Measurements from ENCODE around the gene GMPPB.
"Not testable (repeated sequence)": the region's sequence is repeated elsewhere in the genome, so short reads cannot be mapped to it uniquely, and the experiment has no call there.

The GMPPB gene

DNA sequence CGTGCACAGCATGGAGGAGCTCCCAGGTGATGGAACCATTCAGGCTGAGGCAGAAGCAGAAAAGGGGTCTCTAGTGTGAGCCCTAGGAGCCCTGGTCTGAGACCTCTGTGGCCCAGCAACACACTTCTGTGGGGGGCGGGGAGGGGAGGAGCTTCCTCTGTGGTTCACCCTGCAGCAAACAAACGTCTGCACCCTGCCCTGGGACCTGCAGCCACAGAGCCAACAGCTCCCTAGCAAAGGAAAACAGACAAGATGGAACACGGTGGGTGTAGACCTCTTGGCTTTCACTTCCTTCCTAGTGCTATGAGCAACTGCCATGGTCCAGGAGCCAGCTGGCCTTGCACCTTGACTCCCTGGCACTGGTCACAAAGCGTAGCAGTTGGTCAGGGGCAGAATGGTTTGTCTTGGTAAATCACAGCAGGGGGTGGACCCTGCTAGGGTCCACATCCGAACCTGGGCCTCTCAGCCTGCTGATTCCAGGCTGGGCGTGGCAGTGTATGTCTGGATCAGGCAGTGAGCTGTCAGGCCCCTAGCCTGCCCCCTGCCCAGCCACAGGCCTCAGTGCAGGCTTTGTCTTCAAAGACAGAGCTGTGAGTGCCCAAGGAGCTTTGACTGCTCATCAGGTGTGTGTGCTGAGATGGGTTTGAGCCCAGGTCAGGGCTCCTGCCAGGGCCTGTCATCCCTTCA is 11.0 kb downstream of the GMPPB start:
- DNase-seq, result no peak

- no peak for DNase-seq
These were observed 11.6 kb downstream of the GMPPB start for GRCh38 chr3:49712166-49712565.

DNA sequence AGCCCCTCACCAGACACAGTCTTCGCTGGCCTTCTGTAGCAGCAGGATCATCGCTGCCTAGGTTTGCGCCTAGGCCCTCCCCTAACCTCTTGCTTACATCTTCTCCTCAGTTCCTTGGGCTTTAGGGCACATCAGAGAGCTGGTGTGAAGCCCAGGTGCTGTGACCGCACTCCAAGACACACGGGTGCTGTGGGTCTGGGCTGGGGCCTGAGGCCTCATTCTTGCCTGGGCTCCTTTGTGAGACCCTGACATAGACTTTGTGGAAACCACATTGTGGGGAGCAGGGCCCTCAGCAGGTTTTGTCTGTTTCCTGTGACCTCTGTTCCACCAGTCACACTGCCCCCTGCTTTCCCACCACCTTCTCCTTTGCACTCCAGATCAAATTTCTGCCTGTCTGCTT is 12.3 kb downstream of the GMPPB start:
- DNase-seq, result no peak

DNA sequence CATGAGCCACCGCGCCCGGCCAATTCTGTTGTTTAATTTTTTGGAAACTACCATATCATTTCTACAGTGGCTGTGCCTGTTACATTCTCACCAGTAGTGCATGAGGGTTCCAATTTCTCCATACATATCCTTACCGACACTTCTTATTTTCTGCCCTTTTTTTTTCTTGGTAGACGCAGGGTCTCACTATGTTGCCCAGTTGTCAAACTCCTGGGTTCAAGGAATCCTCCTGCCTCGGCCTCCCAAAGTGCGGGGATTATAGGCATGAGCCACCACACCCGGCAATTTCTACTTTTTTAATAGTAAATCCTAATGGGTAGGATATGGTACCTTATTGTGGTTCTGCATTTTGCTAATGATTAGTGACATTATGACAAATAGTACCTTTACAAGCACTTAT is 13.9 kb downstream of the GMPPB start:
- no peak for DNase-seq

DNA sequence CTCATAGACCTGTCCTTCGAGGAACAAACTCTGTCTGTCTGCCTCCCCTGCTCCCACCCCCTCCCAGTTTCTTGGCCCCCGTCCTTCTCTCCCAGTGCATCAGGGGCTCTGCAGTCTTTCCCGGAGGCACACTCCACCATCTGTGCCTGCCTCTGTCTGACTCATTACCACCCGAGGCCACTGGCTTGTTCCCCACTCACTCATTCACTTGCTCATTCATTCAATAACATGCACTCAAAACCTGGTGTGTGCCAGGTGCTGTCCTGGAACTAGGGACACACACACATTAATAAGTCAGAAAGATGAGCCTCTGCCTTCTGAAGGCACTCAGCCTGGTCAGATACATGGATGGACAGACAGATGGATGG is 16.7 kb downstream of the GMPPB start:
- no peak for DNase-seq

- DNase-seq, result no peak
These were observed 17.2 kb downstream of the GMPPB start for GRCh38 chr3:49706456-49707112.

DNA sequence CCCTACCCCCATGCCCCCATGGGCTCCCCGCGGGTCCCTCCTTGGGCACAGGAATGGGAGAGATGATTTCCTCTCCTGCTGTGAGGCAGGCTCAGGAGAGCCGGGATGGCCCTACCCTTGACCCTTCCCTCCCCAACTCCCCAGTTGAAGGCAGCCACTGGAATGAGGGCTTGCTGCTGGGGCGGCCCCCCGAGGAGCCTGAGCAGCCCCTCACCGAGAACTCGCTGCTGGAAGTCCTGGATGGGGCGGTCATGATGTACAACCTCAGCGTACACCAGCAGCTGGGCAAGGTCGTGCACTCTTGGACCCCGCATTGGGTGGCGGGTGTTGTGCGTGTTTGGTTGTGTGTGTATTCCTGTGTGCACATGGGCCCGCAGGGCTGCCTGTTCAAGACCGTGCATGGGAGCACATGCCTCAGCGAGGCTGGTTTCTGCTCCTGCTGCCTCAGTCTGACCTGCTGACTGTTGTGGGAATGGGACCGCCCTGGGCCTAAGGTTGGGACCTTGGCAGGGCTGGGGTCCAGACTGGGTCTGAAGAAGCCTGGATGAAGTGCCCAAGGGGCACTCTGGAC is 18.3 kb downstream of the GMPPB start:
- no peak for DNase-seq

GRCh38 chr3:49704629-49705028 is 19.1 kb downstream of the GMPPB start:
- DNase-seq, result no peak

DNA sequence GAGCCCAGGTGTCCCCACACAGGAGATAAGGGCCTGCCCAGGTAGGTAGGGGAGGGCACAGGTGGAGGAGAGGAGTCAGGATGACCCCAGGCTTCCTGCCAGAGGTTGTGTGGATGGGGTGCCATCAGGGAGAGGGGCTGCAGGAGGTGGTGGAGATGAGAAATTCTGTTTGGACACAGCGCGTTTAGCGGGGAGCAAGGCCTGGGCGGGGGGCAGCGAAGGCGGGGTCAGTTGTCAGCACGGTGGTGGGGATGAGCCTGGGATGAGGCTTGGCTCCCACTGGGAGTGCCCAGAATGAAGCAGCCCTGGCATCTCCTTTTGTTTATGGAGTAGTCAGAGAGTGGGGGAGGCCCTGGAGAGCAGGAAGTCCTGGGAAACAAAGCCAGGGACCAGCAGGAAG is 19.8 kb downstream of the GMPPB start:
- no peak for DNase-seq

GRCh38 chr3:49703443-49703927 is 20.3 kb downstream of the GMPPB start:
- DNase-seq, result peak; percentile 57

DNA sequence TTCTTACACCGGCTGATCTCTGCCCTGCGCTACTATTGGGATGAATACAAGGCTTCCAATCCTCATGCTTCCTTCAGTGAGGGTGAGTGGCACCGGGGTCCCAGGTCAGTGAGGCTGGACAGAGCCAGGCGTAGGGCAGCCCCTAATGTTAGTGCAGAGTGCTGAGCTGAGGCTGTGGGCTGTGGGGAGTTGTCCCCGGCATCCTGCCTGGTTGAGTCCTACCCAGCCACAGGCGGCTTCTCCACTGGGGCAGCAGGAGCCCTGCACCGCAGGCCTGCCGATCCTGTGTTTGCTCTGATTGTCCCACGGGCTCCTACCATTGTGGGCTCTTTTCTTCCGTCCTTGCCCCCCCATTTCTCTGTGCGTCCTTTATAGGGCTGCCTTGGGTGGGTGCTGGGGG is 21.1 kb downstream of the GMPPB start:
- no peak for DNase-seq

DNA sequence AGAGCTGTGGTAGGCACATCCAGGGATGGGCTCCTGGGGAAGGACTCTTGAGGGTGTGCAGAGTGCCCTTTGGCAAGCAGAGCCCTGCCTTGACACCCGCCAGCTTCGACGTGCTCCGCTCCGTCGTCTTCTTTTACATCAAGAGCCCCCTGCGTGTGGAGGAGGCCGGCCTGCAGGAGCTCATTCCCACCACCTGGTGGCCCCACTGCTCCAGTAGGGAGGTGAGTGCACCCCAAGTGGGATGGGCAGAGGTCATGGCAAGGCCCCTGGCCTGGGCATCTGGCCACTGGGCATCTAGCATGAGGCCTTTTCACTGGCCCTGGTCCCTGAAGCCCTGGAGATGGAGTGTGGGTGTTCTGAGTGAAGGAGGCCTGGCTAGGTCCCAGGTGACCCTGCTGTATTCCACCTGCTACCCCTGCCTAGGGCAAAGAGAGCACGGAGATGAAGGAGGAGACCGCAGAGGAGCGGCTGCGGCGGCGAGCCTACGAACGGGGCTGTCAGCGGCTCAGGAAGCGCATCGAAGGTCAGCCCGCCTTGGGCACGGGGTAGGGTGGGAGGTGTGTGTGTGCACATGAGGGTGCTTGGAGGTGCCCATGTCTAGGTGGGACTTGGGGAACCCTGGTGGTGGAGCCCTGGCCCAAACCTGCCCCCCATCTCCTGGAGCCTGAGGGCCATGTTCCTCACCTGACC is 22.2 kb downstream of the GMPPB start:
- DNase-seq, result no peak

- no peak for DNase-seq
These were observed 23.2 kb downstream of the GMPPB start for GRCh38 chr3:49700453-49701128.

DNA sequence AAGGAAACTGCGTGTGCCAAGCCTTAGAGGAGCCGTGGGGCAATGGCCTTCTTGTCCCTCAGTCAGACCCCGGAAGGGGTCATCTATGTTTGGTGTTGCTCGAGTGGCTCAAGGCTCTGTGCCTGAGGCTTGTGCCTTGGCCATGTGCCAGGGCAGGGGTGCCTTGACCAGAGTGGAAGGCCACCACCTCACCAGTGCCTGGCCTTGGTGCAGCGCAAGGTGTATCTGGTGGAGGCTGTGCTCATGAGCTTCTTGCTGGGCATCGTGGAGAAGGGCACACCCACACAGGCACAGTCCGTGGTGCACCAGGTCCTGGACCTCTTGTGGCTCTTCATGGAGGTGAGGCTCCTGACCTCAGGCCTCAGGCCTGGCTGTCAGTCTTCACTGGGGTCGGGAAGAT is 23.7 kb downstream of the GMPPB start:
- no peak for DNase-seq

DNA sequence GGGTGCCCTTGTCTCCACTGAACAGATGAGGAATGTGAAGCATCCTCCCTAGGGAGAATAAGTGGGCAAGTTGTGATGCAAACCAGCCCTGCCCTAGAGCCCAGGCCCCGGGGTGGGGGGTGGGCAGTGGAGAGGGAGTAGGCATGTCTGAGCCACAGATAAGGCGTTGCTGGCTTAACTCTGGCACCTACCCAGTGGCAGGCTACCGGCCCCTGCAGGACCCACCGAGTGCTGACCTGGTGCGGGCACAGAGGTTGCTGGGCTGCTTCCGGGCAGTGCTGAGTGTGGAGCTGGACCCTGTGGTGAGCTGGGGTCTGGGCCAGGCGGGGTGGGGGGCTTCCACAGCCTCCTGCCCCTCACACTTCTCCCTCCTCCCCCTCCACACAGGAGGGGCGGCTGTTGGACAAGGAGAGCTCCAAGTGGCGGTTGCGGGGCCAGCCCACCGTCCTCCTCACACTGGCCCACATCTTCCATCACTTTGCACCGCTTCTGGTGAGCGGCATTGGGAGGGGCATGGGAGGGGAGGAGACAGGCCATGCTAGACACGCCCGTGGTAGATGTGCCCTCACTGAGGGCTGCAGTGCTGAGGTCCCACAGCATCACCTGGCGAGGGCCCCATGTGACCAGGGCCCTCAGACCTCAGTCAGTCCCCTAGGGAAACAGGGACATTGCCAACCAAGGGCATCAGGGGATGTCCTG is 24.3 kb downstream of the GMPPB start:
- DNase-seq, result no peak

GRCh38 chr3:49695350-49696015 is 28.3 kb downstream of the GMPPB start:
- DNase-seq, result not testable (repeated sequence)

DNA sequence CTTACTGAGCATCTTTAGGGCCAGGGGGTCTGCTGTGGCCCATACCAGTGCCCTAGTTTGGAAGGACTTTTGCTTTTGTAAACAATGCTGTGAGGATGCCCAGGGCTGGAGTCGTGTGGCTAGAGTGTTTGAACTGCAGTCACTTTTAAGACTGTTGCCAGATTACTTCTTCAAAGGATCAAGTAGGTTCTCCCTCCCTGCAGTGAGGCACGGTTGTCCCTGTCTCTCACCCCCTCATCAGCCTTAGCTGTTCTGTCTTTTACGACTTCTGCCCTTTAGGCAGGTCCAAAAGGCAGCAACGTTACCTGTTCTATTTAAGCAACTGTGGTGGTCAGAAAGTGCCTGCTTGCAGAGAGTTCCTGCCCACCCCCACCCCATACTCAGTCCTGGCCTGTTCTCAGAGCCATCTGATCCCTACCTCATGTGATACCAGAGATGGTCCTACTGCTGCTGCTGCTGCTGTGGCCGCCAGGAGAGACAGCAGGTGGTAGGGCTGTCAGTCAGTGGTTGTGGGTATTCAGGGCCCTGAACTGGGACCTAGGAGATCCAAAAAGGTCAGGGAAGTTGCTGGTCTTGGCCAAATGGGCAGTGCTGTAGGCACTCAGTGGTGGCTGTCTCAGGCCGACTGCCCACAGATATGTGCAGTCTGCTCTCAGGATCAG is 29.2 kb downstream of the GMPPB start:
- not testable (repeated sequence) for DNase-seq

DNA sequence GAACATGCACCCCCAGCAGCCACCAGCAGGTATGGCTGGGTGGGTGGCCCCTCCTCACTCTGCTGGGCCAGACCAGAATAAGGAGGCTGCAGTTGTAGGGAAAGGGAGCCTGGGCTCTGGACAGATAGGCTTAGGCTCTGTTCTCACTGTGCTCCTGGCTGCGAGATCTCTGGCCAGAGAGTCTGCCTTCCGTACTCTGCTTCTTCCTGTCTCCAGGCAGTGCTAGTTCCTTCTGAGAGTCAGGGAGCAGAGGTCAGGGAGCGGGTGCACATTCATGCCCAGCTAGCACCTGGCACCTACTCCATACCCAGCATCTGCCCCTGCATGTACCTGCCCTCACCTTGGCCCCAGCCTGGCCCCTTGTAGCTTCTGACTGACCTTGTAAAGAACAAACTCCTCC is 32.3 kb downstream of the GMPPB start:
- not testable (repeated sequence) for DNase-seq

DNA sequence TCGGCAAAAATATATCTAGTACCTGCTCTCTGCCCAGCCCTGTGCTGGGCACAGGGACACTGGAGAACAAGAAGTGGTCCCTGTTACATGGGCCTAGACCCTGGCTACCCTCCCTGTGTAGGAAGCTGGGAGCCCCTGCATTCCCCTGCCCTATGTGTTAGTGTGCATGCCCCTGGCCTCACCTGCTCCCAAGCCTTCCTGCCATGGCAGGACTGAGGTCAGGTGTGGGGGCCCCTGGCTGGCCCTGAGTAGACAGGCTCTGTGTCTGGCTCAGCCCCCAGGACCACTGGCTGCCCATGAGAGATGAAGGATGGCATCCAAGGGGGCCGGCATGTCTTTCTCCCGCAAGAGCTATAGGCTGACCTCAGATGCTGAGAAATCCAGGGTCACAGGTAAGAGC is 32.9 kb downstream of the GMPPB start:
- not testable (repeated sequence) for DNase-seq

DNA sequence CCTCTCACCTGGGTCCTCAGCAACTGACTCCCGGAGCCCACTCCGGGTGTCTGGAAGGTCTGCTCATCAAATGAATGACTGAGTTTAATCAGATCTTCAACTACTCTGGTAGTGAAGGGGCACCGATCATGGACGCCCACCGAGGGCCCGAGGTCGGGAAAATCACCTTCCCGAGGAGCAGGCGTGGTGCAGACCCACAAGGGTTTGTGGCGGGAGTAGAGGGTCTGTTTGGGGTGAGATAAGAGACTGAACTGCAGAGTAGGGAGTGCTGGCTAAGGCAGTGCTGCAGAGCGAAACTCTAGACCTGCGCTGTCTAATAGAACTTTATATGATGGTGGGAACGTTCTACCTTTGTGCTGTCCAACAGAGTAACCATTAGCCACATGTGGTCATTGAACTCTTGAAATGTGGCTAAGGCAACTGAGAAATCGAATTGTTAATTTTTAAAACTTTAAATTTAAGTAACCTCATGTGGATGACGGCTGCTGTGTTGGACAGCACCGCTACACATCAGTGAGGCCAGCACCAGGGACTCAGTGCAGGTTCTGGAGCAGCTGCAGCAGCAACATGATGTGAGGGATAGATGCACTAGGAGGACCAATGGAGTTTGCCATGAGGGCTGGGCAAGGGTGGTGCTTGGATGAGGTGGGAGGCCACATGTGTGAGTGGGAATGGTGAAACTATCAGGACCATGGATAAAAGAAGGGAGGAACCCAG is 33.7 kb downstream of the GMPPB start:
- not testable (repeated sequence) for DNase-seq
